Right atrium auricular region (tissue), 2 donors: ENCODE data around the gene SULF2. TPM values are rescaled to one million over a fixed set of nuclear protein-coding genes. Genes with fewer than 3 reads are reported as not detected.
"Not testable (repeated sequence)": the region's sequence is repeated elsewhere in the genome, so short reads cannot be mapped to it uniquely, and the experiment has no call there.

Source experiments
- DNase-seq: peaks from one replicate; pipeline ENCODE4 v3.0.0-alpha.2; 2019; ENCODE audit warnings: low spot score
- H3K27ac ChIP-seq, 2 donors: fragments of 200-600 bp; sonication (generic); 1 replicate in 1 of 2; 2 replicates in 1 of 2; pipeline ENCODE4 v1.5.1; 2016 to 2019
- H3K27me3 ChIP-seq, 2 donors: fragments of 200-600 bp; sonication (generic); one replicate each; pipeline versions ENCODE4 v1.5.1 to v1.6.0; 2017 to 2019
- H3K36me3 ChIP-seq: fragments of 200-600 bp; sonication (generic); one replicate; pipeline ENCODE4 v1.5.1; 2016
- H3K4me1 ChIP-seq, 2 donors: fragments of 200-600 bp; sonication (generic); one replicate each; pipeline versions ENCODE4 v1.5.1 to v1.6.0; 2017 to 2019
- H3K4me3 ChIP-seq, 2 donors: fragments of 200-600 bp; sonication (generic); 1 replicate in 1 of 2; 2 replicates in 1 of 2; pipeline ENCODE4 v1.5.1; 2017 to 2019; ENCODE audit warnings: mild to moderate bottlenecking in 1 of 2, moderate library complexity in 1 of 2
- H3K9me3 ChIP-seq, 2 donors: fragments of 200-600 bp; sonication (generic); one replicate each; pipeline ENCODE4 v1.5.1; 2019
- CTCF ChIP-seq, 2 donors: fragments of 200-600 bp; sonication (generic); IDR thresholded peaks; one replicate each; pipeline ENCODE4 v1.5.1; 2019; ENCODE audit warnings: antibody characterized with exemption in 2 of 2
- total RNA-seq, 2 donors: library from RNA; depleted of rRNA; stranded (reverse); fragments of >200 nt; gene quantifications; one replicate each; pipeline ENCODE4 v1.1.0, GENCODE V29; 2016

Gene SULF2
- total RNA-seq: 10 to 100 TPM; 33.7 to 57.8 TPM

- H3K36me3 ChIP-seq: no peaks in the 10 kb centered on the region
- H3K27ac ChIP-seq: peak within 1 kb of the TSS; percentile 48 to 63
- DNase-seq: no peak
- peak within 1 kb of the TSS; percentile 44 to 60 for H3K4me3 ChIP-seq
- peaks cover 0 to 32% of the 10 kb centered on the region in 2 donors for H3K4me1 ChIP-seq
- TF ChIP-seq CTCF (IDR thresholded peaks at IDR 0.05): no peak
- peaks cover 0 to 4% of the 10 kb centered on the region in 2 donors for H3K27me3 ChIP-seq
- no peaks in the 10 kb centered on the region for H3K9me3 ChIP-seq
Observed at GRCh38 chr20:47785311-47785853, at the start of gene SULF2. TSS of gene SULF2 (minus strand) at chr20:47785481. CDS start at chr20:47757363, 28,118 bp downstream.

GRCh38 chr20:47831675-47832074 is 46.4 kb upstream of the SULF2 start:
- H3K27ac ChIP-seq, H3K4me1 ChIP-seq, H3K9me3 ChIP-seq, H3K4me3 ChIP-seq, H3K27me3 ChIP-seq, H3K36me3 ChIP-seq, DNase-seq: not testable (repeated sequence)

- not testable (repeated sequence) for H3K36me3 ChIP-seq, H3K27ac ChIP-seq, H3K4me1 ChIP-seq, H3K4me3 ChIP-seq, H3K27me3 ChIP-seq, H3K9me3 ChIP-seq, DNase-seq
Observed at GRCh38 chr20:47826716-47827115, 41.4 kb upstream of the SULF2 start.

GRCh38 chr20:47826006-47826405 is 40.7 kb upstream of the SULF2 start:
- H3K27me3 ChIP-seq, H3K9me3 ChIP-seq, H3K4me3 ChIP-seq, H3K36me3 ChIP-seq, H3K4me1 ChIP-seq, H3K27ac ChIP-seq, DNase-seq: not testable (repeated sequence)

GRCh38 chr20:47825011-47825762 is 39.9 kb upstream of the SULF2 start:
- no peak overlapping the region for H3K4me3 ChIP-seq
- no peaks in the 10 kb centered on the region for H3K27me3 ChIP-seq
- H3K36me3 ChIP-seq: no peaks in the 10 kb centered on the region
- no peak for TF ChIP-seq CTCF (IDR thresholded peaks at IDR 0.05)
- DNase-seq: no peak
- no peaks in the 10 kb centered on the region for H3K9me3 ChIP-seq
- no peaks in the 10 kb centered on the region for H3K4me1 ChIP-seq
- H3K27ac ChIP-seq: no peak overlapping the region

GRCh38 chr20:47823941-47824340 is 38.7 kb upstream of the SULF2 start:
- not testable (repeated sequence) for H3K4me3 ChIP-seq, H3K9me3 ChIP-seq, H3K27ac ChIP-seq, H3K36me3 ChIP-seq, H3K4me1 ChIP-seq, H3K27me3 ChIP-seq, DNase-seq

GRCh38 chr20:47821481-47822100 is 36.3 kb upstream of the SULF2 start:
- Histone ChIP-seq H3K4me1 (no peaks in the 10 kb centered on the region), H3K4me3 (no peak overlapping the region), H3K36me3 (no peaks in the 10 kb centered on the region), H3K27me3 (no peaks in the 10 kb centered on the region), H3K9me3 (no peaks in the 10 kb centered on the region), H3K27ac (no peak overlapping the region)
- DNase-seq: no peak
- no peak for TF ChIP-seq CTCF (IDR thresholded peaks at IDR 0.05)
